Measurements from ENCODE around the gene AMZ2.

The AMZ2 gene

DNA sequence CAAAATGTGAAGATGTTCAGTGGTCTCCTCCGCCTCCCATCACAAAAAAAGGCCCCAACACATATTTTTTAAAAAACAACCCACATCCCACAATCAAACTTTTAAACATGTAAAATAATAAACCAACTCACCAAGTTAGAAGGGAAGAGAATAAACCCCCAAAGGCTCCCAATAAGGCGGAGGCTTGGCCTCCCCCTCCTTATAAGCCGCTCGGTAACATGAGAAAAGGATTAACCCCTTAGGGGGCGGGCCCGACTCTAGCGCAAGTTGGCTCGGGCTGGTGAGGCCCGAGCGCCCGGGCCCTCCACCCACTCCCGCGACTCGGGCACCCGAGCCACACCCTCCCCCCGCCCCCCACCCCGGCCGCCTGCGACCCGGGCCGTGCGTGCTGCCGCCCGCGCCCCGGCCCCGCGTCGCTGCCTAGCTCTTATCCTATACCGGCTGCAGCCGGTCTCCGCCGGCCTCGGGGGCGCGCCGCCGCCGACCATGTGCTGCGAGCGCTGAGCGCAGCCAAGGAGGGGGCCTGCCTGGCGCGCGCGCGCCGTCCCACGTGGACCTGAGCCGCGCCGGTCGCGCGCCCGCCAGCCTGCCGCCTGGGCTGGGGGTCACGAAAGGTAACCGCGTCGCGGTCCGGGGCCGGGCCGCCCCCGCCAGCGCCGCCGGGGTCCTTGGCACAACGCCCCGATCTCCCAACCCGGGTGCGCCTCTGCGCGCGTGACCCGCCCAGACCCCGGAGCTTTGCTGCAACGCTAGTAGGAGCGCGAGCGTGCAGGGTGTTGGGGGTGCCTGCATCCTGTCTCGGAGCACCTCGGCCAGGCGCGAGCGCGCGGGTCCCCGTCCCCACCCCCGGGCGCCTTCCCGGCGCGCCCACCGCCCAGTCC, 43.4 kb downstream of the AMZ2 start, which contains the start of the genes ARSG and SLC16A6:
ARSG (plus strand) TSS at position 541 of the 881 bp plus-strand sequence. CDS start 15,999 bp downstream, outside the sequence.
SLC16A6 (minus strand) TSS at position 173 of the 881 bp plus-strand sequence. CDS start 12,807 bp downstream, outside the sequence.
- Histone ChIP-seq H3K4me1 (ENCODE audit: control insufficient read depth, insufficient read depth, low read length) (peaks cover 5% of the 10 kb centered on the region), H3K27me3 (ENCODE audit: control insufficient read depth, insufficient read depth, low read length) (peaks cover 9% of the 10 kb centered on the region), H3K27ac (ENCODE audit: low read depth, low read length) (peak within 1 kb of the TSS; percentile 8), H3K4me3 (ENCODE audit: low read length) (peak within 1 kb of the TSS; percentile 66), H3K36me3 (ENCODE audit: control insufficient read depth, insufficient read depth, low read length) (no peaks in the 10 kb centered on the region), H3K9ac (ENCODE audit: low read length) (peak within 1 kb of the TSS; percentile 59)

- H3K36me3 ChIP-seq (ENCODE audit: control insufficient read depth, insufficient read depth, low read length): no peaks in the 10 kb centered on the region
- peak overlapping the region; percentile 8 for H3K27ac ChIP-seq (ENCODE audit: low read depth, low read length)
- peaks cover 9% of the 10 kb centered on the region for H3K27me3 ChIP-seq (ENCODE audit: control insufficient read depth, insufficient read depth, low read length)
- H3K4me3 ChIP-seq (ENCODE audit: low read length): peak overlapping the region; percentile 66
- peaks cover 5% of the 10 kb centered on the region for H3K4me1 ChIP-seq (ENCODE audit: control insufficient read depth, insufficient read depth, low read length)
- peak overlapping the region; percentile 59 for H3K9ac ChIP-seq (ENCODE audit: low read length)
Observed at GRCh38 chr17:68291836-68292688, 44.2 kb downstream of the AMZ2 start.

DNA sequence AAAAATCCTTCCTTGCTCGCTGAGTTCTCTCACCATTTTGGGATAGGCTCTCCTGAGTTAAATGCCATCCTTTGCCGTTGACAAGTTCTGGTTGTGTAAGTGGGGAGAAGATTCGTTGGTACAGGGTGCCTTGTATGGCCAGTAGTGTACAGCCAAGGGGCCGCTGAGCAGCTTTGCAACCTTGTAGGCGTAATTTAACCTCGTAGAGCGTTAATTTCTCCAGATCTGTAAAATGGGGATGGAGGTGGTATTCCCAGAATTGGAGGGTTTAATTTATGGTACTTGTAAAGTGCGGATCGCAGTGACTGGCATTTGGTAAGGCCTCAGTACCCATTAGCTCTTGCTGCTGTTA, 44.8 kb downstream of the AMZ2 start:
- Histone ChIP-seq H3K4me1 (ENCODE audit: control insufficient read depth, insufficient read depth, low read length) (peaks cover 5% of the 10 kb centered on the region), H3K27me3 (ENCODE audit: control insufficient read depth, insufficient read depth, low read length) (peaks cover 9% of the 10 kb centered on the region), H3K27ac (ENCODE audit: low read depth, low read length) (no peak overlapping the region), H3K36me3 (ENCODE audit: control insufficient read depth, insufficient read depth, low read length) (no peaks in the 10 kb centered on the region), H3K9ac (ENCODE audit: low read length) (no peak overlapping the region), H3K4me3 (ENCODE audit: low read length) (peak overlapping the region; percentile 66)

DNA sequence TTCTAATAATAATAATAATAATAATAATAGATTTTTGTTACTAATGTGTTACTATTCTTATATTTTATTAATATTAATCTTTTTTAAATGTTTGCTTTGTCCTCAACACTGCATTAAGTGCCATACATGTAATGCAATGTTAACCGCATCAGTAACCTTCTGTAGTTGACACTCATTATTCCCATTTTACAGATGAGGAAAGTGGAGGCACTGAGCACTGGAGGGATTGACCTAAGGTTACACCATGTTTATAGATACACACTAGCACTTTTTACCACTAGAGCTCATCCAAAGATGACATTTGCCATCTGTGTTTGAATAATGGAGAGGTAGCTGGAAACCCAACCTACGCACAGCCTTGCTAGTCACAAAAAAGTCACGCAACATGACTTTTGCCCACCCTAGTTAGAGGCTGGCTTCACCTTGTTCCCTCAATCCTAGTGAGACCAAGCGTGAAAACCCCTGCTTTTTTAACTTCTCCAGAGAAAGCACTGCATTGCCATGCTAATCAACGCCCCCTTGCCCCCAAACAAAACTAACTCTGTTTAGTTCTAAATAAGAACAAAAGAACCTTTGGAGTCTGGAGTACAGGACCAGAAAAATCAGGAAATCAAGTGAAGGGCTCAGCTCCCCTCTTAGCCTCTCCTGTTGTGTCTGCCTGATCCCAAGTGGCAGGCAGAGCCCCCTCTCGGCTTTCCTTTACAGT, 45.8 kb downstream of the AMZ2 start:
- Histone ChIP-seq H3K27ac (ENCODE audit: low read depth, low read length) (no peak overlapping the region), H3K4me3 (ENCODE audit: low read length) (no peak overlapping the region), H3K4me1 (ENCODE audit: control insufficient read depth, insufficient read depth, low read length) (peaks cover 5% of the 10 kb centered on the region), H3K9ac (ENCODE audit: low read length) (no peak overlapping the region), H3K36me3 (ENCODE audit: control insufficient read depth, insufficient read depth, low read length) (no peaks in the 10 kb centered on the region), H3K27me3 (ENCODE audit: control insufficient read depth, insufficient read depth, low read length) (peaks cover 9% of the 10 kb centered on the region)

GRCh38 chr17:68294196-68294555, 46.3 kb downstream of the AMZ2 start:
- no peak overlapping the region for H3K9ac ChIP-seq (ENCODE audit: low read length)
- no peak overlapping the region for H3K27ac ChIP-seq (ENCODE audit: low read depth, low read length)
- no peak overlapping the region for H3K4me3 ChIP-seq (ENCODE audit: low read length)
- H3K4me1 ChIP-seq (ENCODE audit: control insufficient read depth, insufficient read depth, low read length): peaks cover 5% of the 10 kb centered on the region
- H3K27me3 ChIP-seq (ENCODE audit: control insufficient read depth, insufficient read depth, low read length): peaks cover 9% of the 10 kb centered on the region
- H3K36me3 ChIP-seq (ENCODE audit: control insufficient read depth, insufficient read depth, low read length): no peaks in the 10 kb centered on the region

GRCh38 chr17:68294617-68295016, 46.8 kb downstream of the AMZ2 start:
- H3K9ac ChIP-seq (ENCODE audit: low read length): no peak overlapping the region
- no peak overlapping the region for H3K4me3 ChIP-seq (ENCODE audit: low read length)
- H3K27ac ChIP-seq (ENCODE audit: low read depth, low read length): no peak overlapping the region
- H3K27me3 ChIP-seq (ENCODE audit: control insufficient read depth, insufficient read depth, low read length): peaks cover 9% of the 10 kb centered on the region
- H3K36me3 ChIP-seq (ENCODE audit: control insufficient read depth, insufficient read depth, low read length): no peaks in the 10 kb centered on the region
- H3K4me1 ChIP-seq (ENCODE audit: control insufficient read depth, insufficient read depth, low read length): peaks cover 5% of the 10 kb centered on the region

GRCh38 chr17:68295086-68295485, 47.2 kb downstream of the AMZ2 start:
- H3K4me3 ChIP-seq (ENCODE audit: low read length): no peak overlapping the region
- H3K36me3 ChIP-seq (ENCODE audit: control insufficient read depth, insufficient read depth, low read length): no peaks in the 10 kb centered on the region
- no peak overlapping the region for H3K9ac ChIP-seq (ENCODE audit: low read length)
- peaks cover 9% of the 10 kb centered on the region for H3K27me3 ChIP-seq (ENCODE audit: control insufficient read depth, insufficient read depth, low read length)
- peaks cover 5% of the 10 kb centered on the region for H3K4me1 ChIP-seq (ENCODE audit: control insufficient read depth, insufficient read depth, low read length)
- H3K27ac ChIP-seq (ENCODE audit: low read depth, low read length): no peak overlapping the region

DNA sequence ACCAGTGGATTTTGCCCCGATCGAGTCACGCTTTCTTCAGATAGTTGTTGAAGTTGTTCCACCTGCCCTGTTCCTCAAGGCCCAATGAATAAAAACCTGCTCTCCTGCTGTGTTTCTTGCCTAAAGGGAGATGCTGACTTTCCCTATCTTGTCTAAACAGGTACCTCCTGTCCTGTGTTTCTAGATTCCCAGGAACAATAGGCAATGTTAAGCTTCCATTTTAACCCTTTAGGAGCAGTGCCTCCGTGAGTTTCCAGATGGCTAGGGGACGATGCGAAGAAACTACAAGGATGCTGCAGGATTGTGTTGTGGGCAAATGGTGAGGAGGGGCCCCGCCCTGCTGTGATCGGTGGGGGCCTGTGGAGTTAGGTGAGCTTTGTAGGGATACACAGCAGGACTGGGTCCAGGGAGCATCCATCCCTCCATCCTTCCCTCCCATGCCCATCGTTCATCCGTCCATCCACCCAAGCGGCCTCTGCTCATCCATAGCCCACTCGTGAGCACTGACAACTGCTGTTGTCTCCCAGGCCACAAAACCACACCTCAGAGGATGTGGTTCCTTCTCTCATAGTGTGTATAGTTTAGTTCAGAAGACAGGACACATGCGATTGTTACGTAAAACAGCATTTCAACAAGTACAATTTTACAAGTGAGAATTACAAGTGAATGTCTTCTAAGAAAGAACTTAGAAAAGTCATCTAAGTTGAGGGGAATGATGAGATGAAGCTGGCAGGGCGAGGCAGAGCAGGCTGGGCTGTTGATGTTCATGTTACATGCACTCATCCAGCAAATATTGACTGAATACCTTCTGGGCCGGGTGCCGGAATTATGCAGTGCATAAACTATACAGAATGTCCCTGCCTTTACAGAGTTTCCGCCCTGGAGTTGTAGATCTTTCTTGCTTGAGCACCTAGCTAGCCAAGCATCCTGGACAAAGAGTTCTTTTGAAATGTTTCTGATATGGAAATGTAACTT, 48.7 kb downstream of the AMZ2 start:
- Histone ChIP-seq H3K4me1 (ENCODE audit: control insufficient read depth, insufficient read depth, low read length) (peaks cover 5% of the 10 kb centered on the region), H3K27ac (ENCODE audit: low read depth, low read length) (no peak overlapping the region), H3K27me3 (ENCODE audit: control insufficient read depth, insufficient read depth, low read length) (peaks cover 9% of the 10 kb centered on the region), H3K9ac (ENCODE audit: low read length) (no peak overlapping the region), H3K36me3 (ENCODE audit: control insufficient read depth, insufficient read depth, low read length) (no peaks in the 10 kb centered on the region), H3K4me3 (ENCODE audit: low read length) (no peak overlapping the region)

DNA sequence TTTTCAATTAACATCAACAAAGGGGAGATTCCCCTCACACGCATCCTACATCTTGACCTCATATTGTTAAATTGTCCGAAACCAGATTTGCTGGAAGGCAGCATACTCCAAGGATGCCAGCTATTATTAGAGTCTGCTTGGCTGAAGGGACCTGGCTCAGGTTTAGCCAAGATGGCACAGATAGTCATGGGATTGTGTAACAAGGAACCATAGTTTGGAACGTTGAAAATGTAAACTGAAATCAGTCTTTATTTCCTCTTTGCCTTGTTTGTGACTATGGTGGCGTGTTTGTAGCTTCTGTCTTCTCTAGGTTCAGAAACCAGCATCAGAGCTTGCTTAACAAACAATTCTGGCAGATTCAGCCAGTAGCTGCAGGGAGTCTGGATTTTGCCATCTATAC, 49.4 kb downstream of the AMZ2 start:
- Histone ChIP-seq H3K9ac (ENCODE audit: low read length) (no peak overlapping the region), H3K27ac (ENCODE audit: low read depth, low read length) (no peak overlapping the region), H3K4me1 (ENCODE audit: control insufficient read depth, insufficient read depth, low read length) (peaks cover 4% of the 10 kb centered on the region), H3K36me3 (ENCODE audit: control insufficient read depth, insufficient read depth, low read length) (no peaks in the 10 kb centered on the region), H3K27me3 (ENCODE audit: control insufficient read depth, insufficient read depth, low read length) (peaks cover 7% of the 10 kb centered on the region), H3K4me3 (ENCODE audit: low read length) (no peak overlapping the region)

DNA sequence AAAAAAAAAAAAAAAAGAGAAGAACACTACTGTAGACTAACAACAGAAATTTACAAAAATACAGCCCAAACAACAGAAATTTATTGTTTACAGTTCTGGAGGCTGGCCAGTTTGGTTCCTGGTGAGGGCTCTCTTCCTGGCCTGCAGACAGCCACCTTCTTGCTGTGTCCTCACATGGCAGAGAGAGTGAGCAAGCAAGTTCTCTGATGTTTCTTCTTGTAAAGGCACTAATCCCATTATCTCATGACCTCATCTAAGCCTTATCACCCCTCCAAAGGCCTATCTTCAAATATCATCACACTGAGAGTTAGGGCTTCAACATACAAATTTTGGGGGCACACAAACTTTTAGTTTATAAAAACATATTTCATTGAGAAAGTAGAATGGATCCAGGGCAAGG, 50.8 kb downstream of the AMZ2 start:
- Histone ChIP-seq H3K9ac (ENCODE audit: low read length) (no peak overlapping the region), H3K36me3 (ENCODE audit: control insufficient read depth, insufficient read depth, low read length) (no peaks in the 10 kb centered on the region), H3K27me3 (ENCODE audit: control insufficient read depth, insufficient read depth, low read length) (peaks cover 4% of the 10 kb centered on the region), H3K27ac (ENCODE audit: low read depth, low read length) (no peak overlapping the region), H3K4me3 (ENCODE audit: low read length) (no peak overlapping the region), H3K4me1 (ENCODE audit: control insufficient read depth, insufficient read depth, low read length) (no peaks in the 10 kb centered on the region)

DNA sequence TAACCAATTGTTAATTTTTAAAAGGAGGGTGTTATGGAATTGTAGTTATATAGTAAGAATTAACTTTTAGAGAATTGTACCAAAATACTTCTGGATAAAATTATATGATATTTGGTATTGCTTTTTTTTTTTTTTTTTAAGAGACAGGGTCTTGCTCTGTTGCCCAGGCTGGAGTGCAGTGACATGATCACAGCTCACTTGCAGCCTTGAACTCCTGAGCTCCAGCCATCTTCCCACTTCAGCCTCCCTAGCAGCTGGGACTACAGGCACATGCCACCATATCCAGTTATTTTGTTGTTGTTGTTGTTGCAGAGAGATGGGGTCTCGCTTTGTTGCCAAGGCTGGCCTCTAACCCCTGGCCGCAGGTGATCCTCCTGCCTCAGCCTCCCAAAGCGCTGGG, 52.0 kb downstream of the AMZ2 start:
- H3K4me1 ChIP-seq (ENCODE audit: control insufficient read depth, insufficient read depth, low read length): no peaks in the 10 kb centered on the region
- no peak overlapping the region for H3K9ac ChIP-seq (ENCODE audit: low read length)
- H3K27ac ChIP-seq (ENCODE audit: low read depth, low read length): no peak overlapping the region
- H3K27me3 ChIP-seq (ENCODE audit: control insufficient read depth, insufficient read depth, low read length): no peaks in the 10 kb centered on the region
- no peaks in the 10 kb centered on the region for H3K36me3 ChIP-seq (ENCODE audit: control insufficient read depth, insufficient read depth, low read length)
- H3K4me3 ChIP-seq (ENCODE audit: low read length): no peak overlapping the region

Data from rectal smooth muscle tissue (tissue), 1 donor.